Stomach (tissue), 4 donors: ENCODE measurements around the gene TNFRSF17.

Experiments used
- CTCF ChIP-seq, 7 experiments: fragments of 450-650 bp in 4 of 7; fragments of 200-600 bp in 3 of 7; sonication (generic) in 3 of 7; IDR thresholded peaks; one replicate each; pipeline ENCODE4 v1.5.1; 2016 to 2019; ENCODE audit warnings: antibody characterized with exemption in 7 of 7, control low read depth in 2 of 7, mild to moderate bottlenecking in 1 of 7
- EP300 ChIP-seq: sonication (generic); formaldehyde crosslinking; IDR thresholded peaks from one replicate; pipeline ENCODE4 v1.6.1; 2017; ENCODE audit warnings: antibody characterized with exemption
- POLR2AphosphoS5 ChIP-seq, 3 donors: sonication (generic); formaldehyde crosslinking; IDR thresholded peaks; one replicate each; pipeline ENCODE4 v1.6.1; 2016; ENCODE audit warnings: antibody characterized with exemption in 3 of 3

GRCh38 chr16:11980136-11980844 lies 15.3 kb downstream of the TNFRSF17 start:
- TF ChIP-seq CTCF (IDR thresholded peaks at IDR 0.05) (no peak), POLR2AphosphoS5 (IDR thresholded peaks at IDR 0.05) (no peak), EP300 (no peak)
